Gastrocnemius medialis (tissue), 4 donors: Measurements from ENCODE around the gene FAM124B.

Experiments used
- CTCF ChIP-seq, 5 experiments: fragments of 450-650 bp in 3 of 5; fragments of 200-600 bp in 2 of 5; sonication (generic) in 2 of 5; IDR thresholded peaks in 4 of 5; conservative IDR thresholded peaks in 1 of 5; 1 replicate in 4 of 5; 2 replicates in 1 of 5; pipeline ENCODE4 v1.5.1; 2016 to 2019; ENCODE audit warnings: antibody characterized with exemption in 5 of 5, mild to moderate bottlenecking in 3 of 5, moderate library complexity in 3 of 5
- POLR2A ChIP-seq, 2 donors: fragments of 450-650 bp; IDR thresholded peaks; one replicate each; pipeline ENCODE4 v1.6.1; 2017; ENCODE audit warnings: antibody characterized with exemption in 2 of 2, mild to moderate bottlenecking in 2 of 2, moderate library complexity in 2 of 2

DNA sequence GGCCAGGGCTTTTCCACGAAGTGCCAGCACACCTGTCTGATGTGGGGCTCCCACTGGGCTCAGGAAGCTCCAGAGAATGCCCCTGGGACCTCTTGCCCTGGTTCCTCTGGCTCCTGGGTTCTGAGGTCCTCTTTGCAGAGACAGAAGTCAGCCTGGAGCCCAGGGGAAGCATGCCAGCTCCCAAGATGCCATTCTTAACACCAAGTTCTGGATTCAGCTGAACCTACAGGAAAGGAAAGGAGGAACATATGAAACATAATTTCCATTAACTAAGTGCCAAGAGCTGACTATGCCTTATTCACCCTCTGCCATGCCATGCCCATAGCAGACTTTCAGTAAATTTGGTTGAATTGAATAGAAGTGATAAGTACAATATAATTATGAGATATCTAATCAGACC is 21.9 kb downstream of the FAM124B start:
- TF ChIP-seq CTCF (IDR thresholded peaks at IDR 0.05 in 4 of 5, conservative IDR thresholded peaks at IDR 0.05 in 1 of 5) (no peak), POLR2A (IDR thresholded peaks at IDR 0.05) (no peak)
